ENCODE data around the gene LYSMD1.

The LYSMD1 gene

DNA sequence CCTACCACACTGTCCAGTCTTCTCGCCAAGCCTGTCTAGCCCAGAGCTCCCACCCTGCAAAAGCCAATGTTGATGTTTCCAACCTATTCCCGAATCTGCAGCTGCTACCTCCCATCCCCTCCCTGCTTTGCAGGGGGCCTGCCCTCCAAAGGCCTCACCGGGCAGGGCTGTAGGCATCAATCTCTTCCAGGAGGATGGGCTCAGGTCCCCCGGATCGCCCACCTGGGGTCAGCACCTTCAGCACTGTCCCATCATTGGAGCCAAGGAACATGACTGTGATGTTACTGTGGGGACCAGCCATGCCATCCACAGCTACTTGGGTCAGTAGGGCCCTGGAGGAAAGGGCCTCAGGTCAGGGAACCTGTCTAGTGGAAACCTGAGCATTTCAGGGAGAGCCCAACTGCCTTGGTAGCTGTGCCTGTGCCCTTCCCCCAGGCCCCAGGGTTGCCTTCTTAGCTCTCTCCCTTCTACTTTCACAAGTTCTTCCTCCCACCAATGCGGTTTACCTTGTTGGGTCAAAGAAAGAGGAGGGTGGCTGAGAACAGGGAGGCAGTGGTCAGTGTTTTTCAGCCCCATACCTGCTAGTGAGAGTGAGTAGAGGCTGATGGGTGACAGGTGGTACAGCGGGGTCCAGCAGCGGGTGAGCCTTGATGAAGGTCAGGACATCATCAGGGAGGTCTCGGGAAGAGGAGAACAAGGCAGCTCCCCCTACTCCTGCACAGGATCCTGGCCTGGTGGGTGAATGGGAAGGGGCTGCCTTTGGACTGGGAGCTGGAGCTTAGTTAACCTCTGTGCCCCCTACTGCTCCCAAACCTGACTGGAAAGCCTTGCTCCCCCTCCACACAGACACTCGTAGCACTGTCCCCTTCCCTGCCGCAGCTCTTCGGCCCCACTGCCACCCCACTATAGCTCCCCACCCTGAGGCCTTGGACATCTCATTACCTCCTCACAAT, 30.0 kb downstream of the LYSMD1 start:
- Mint-ChIP-seq H3K36me3 (ENCODE audit: low read depth) (no peaks in the 10 kb centered on the region), H3K9me3 (no peaks in the 10 kb centered on the region), H3K27ac (no peak overlapping the region), H3K27me3 (peaks cover 6% of the 10 kb centered on the region), H3K4me3 (no peak overlapping the region), H3K4me1 (ENCODE audit: low read depth) (peaks cover 11% of the 10 kb centered on the region)
- no peak for DNase-seq

DNA sequence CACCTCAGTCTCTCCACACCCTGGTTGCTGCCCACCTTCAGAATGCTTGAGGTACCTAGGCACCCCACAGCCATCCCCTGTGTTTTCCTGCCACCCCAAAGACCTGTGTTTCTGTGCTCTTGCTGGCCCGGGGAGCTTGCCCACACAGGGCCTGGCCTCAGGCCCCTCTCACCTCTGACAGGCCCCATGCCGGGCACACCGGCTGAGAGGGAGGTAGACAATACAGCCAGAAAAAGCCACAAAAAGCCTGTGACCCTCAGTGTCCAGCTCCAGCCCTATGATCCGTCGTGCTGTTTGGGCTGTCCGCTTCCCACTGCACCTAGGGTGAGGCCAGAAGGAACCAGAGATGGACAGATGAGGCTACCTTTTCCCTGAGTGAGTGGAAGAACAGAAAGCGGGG, 30.7 kb downstream of the LYSMD1 start:
- no peaks in the 10 kb centered on the region for H3K36me3 Mint-ChIP-seq (ENCODE audit: low read depth)
- H3K9me3 Mint-ChIP-seq: no peaks in the 10 kb centered on the region
- peaks cover 9% of the 10 kb centered on the region for H3K27me3 Mint-ChIP-seq
- H3K4me3 Mint-ChIP-seq: no peak overlapping the region
- no peak for DNase-seq
- peaks cover 13% of the 10 kb centered on the region for H3K4me1 Mint-ChIP-seq (ENCODE audit: low read depth)
- H3K27ac Mint-ChIP-seq: no peak overlapping the region

DNA sequence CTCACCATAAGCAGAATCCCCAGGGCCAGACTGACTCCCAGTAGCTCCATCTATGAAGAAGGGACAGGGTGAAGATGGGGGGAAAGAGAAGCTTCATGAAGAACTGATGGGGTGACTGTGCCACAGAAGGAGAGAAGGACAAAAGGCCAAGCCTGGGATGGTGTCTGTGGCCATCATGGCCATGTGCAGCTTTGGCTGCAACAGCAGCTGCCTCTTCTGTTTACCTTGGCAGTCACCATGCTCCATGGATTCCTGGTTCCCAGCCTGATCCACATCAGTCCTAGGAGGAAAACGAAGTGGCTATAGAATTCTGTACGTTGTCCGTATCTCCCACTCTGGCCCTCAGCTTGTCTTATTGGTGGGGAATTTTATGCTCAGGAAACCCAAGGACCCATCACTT, 31.3 kb downstream of the LYSMD1 start:
- no peak overlapping the region for H3K4me3 Mint-ChIP-seq
- no peaks in the 10 kb centered on the region for H3K9me3 Mint-ChIP-seq
- no peak for DNase-seq
- no peaks in the 10 kb centered on the region for H3K36me3 Mint-ChIP-seq (ENCODE audit: low read depth)
- peaks cover 13% of the 10 kb centered on the region for H3K4me1 Mint-ChIP-seq (ENCODE audit: low read depth)
- H3K27ac Mint-ChIP-seq: no peak overlapping the region
- peaks cover 9% of the 10 kb centered on the region for H3K27me3 Mint-ChIP-seq

DNA sequence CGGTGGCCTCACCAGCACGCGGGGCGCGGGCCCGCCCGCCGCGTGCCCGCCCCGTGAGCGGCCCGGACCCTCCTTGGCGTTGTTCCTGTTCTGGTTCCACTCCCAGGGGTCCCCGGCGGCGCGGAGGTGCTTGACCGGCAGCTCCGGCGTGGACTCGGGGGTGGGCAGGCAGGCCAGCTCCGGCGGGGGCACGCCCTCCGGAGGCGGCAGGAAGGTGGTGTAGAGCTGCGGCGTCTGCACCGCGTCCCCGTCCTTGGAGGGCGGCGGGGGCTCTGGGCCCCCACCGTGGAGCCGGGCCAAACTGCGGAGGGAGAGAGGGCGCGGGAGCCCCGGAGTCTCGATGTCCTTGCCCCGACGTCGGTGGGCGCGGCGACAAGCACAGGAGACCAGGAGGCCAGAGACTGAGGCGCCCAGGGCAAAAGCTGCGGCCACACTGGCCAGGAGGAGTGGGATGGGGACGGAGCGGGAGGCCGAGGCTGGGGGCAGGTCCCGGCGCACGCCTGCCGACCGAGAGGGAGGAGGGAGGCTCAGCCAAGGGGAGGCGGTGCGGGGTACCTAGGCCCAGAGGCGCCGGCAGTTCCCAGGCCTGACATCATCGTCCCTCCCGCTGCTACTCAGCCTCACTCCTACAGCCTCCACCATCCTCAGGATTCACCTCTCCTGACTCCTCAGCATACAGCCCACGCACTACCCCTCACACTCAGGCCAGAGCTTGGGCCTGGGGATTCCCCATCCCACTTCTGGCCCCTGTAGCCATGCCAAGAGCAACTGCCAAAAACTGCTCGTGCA, 32.5 kb downstream of the LYSMD1 start:
- H3K4me1 Mint-ChIP-seq (ENCODE audit: low read depth): peaks cover 13% of the 10 kb centered on the region
- H3K27me3 Mint-ChIP-seq: peaks cover 9% of the 10 kb centered on the region
- H3K9me3 Mint-ChIP-seq: no peaks in the 10 kb centered on the region
- DNase-seq: no peak
- no peak overlapping the region for H3K27ac Mint-ChIP-seq
- H3K4me3 Mint-ChIP-seq: no peak overlapping the region
- no peaks in the 10 kb centered on the region for H3K36me3 Mint-ChIP-seq (ENCODE audit: low read depth)

DNA sequence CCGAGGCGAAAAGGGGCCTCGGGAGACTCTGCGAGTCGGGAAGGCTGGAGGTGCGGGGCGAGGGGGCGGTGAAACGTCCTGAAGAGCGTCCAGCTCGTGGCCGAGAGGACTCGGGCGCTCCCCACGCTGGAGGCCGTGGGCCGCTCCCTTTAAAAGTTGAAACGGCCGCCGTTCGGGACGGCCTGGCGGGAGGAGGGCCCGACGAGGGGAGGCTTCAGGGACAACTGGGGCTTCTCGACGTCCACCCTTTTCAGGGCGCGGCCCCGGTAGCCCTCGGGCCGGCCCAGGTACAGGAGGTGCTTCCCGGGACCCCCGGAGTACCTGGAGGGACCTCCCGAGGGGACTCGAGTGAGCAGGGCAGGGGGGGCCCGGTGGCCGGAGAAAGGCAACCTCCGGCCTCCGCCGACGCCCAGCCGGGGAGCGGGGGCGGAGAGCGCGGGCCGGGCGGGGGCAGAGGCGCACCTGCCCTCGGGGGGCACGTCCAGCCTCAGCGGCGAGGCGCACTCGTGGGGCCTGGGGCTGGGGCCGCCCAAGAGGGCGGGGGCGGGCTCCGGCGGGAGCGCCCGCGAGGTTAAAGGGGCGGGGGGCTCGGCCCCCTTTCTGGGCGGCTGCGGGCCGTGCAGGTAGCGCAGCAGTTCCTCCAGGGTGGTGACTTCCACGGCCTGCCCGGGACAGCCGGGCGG, 33.2 kb downstream of the LYSMD1 start:
- Mint-ChIP-seq H3K9me3 (no peaks in the 10 kb centered on the region), H3K4me1 (ENCODE audit: low read depth) (peaks cover 13% of the 10 kb centered on the region), H3K27ac (no peak overlapping the region), H3K36me3 (ENCODE audit: low read depth) (no peaks in the 10 kb centered on the region), H3K27me3 (peaks cover 9% of the 10 kb centered on the region), H3K4me3 (no peak overlapping the region)
- no peak for DNase-seq

DNA sequence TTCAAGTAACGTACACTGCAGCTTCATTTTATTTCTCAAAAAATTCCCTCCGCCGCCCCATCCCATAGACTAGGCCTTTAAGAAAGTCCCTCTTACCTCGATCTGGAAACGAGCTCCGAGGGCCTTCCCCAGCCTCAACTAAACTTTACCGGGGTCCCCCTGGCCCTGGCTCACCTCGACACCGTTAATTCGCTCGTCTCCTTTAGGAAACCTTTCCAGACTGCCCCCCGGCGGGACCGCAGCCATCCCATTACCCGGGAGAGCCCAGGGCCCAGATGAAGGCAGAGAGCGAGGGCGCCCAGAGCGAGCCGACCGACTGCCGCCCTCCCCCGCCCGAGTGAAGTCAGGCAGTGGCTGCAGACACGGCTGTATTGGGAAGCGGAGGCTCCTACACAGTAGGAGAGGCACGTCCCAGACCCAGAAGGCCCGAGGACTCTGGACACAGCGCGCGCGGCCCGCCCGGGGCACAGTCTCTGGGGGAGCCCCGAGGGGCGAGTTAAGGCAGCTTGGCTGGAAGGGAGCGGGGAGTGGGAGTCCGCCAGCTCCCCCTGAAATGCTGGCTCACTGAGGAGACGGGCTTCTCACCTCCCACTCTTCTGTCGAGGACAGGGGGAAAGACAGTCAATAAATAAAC, 33.9 kb downstream of the LYSMD1 start:
- peak overlapping the region; percentile 64 for H3K4me3 Mint-ChIP-seq

DNA sequence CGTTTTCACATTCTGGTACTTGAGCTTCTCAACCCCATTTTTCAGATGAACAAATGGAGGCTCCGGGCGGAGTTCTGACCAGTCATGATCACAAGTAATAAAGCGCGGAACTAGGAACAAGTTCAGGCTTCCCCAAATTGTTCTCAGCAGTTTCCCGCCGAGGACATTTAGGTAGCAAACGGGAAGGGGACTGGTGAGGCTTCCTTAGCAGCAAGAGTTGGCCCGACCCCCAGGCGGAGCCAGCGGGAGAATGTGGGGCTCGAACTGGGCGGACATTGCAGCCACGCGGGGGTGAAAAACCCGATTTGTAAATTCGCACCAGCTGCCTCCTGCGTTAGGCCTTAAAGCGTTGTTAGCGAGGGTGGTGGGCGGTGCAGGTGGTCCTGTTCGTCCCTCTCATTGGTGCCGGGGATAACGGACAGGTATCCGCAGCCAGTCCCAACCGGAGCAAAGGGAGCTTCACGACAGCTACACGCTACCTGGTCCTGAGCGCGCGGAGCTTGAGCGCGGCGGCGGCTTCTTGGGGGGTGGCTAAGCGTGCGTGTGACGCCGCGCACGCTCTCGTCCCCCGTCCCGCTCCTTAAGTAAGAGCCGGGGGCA, 34.6 kb downstream of the LYSMD1 start:
- Mint-ChIP-seq H3K36me3 (ENCODE audit: low read depth) (no peaks in the 10 kb centered on the region), H3K9me3 (no peaks in the 10 kb centered on the region), H3K4me1 (ENCODE audit: low read depth) (peaks cover 13% of the 10 kb centered on the region), H3K27ac (peak overlapping the region; percentile 87), H3K27me3 (peaks cover 9% of the 10 kb centered on the region), H3K4me3 (peak overlapping the region; percentile 64)
- DNase-seq: peak; percentile 87

More for the DNA sequence above, 33.9 kb downstream of the LYSMD1 start:
- H3K4me1 Mint-ChIP-seq (ENCODE audit: low read depth): peaks cover 13% of the 10 kb centered on the region
- peak; percentile 43 for DNase-seq
- peaks cover 9% of the 10 kb centered on the region for H3K27me3 Mint-ChIP-seq
- H3K9me3 Mint-ChIP-seq: no peaks in the 10 kb centered on the region
- H3K36me3 Mint-ChIP-seq (ENCODE audit: low read depth): no peaks in the 10 kb centered on the region
- H3K27ac Mint-ChIP-seq: peak overlapping the region; percentile 87

DNA sequence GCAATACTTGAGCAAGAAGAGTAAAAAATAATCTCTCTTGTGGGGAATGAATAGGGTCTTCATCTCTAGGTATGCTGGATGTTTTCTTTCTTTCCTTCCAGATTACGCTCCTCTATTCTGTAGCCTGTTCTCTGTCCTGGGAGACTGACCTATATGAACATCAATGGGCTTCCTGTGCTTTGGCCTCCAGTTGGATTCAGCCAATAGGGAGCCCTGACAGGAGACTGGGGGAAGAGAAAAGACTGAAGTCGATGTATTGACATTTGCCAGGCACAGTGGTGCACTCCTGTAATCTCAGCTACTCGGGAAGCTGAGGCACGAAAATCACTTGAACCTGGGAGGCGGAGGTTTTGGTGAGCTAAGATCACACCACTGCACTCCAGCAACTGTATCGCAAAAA, 36.9 kb downstream of the LYSMD1 start:
- Mint-ChIP-seq H3K27ac (no peak overlapping the region), H3K4me3 (no peak overlapping the region), H3K9me3 (no peaks in the 10 kb centered on the region), H3K4me1 (ENCODE audit: low read depth) (peaks cover 13% of the 10 kb centered on the region), H3K36me3 (ENCODE audit: low read depth) (peaks cover 5% of the 10 kb centered on the region), H3K27me3 (peaks cover 9% of the 10 kb centered on the region)
- DNase-seq: no peak

DNA sequence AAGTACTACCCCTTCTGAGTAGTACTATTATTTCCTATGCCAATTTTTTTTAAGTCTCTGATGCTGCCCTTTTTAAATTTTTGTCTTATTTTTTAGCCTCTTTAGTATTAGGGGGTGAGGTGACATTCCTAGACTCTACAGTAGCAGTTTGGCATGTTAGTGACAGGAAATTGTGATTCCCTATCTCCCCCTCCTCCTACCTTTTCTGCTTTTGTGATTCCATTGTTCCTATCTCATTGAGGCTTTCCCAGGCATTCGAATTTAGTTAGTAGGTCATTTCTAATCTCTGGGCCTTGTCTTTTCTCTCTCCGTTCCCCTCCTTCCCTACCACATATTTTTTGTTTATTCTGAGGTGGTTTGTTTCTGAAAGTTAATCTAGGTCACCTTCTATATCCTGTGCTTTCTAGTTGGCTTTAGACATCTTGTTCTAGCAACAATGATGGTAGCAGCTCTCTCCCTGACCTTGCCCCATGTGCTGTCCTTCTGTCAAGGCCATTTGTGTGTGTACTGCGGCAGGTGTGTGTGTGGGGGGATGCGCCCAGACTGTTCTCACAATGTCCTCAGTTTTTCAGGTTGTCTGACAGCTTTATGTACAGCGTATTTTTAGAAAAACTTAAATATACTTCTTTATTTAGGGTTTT, 40.8 kb downstream of the LYSMD1 start:
- DNase-seq: no peak
- H3K27ac Mint-ChIP-seq: peak overlapping the region; percentile 7
- no peak overlapping the region for H3K4me3 Mint-ChIP-seq
- peaks cover 29% of the 10 kb centered on the region for H3K36me3 Mint-ChIP-seq (ENCODE audit: low read depth)
- no peaks in the 10 kb centered on the region for H3K4me1 Mint-ChIP-seq (ENCODE audit: low read depth)
- H3K9me3 Mint-ChIP-seq: no peaks in the 10 kb centered on the region
- H3K27me3 Mint-ChIP-seq: no peaks in the 10 kb centered on the region

DNA sequence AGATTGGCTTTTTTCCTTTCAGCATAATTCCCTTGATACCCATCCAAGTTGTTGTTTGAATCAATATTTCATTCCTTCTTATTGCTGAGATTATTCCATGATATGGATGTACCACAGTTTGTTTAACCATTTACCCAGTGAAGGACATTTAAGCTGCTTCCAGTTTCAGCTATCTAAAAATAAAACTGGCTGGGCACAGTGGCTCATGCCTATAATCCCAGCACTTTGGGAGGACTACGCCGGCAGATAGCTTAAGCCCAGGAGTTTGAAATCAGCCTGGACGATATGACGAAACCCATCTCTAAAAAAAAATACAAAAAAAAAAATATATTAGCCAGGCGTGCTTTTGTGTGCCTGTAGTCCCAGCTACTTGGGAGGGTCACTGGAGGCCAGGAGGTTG, 51.8 kb downstream of the LYSMD1 start:
- H3K9me3 Mint-ChIP-seq: no peaks in the 10 kb centered on the region
- no peaks in the 10 kb centered on the region for H3K4me1 Mint-ChIP-seq (ENCODE audit: low read depth)
- no peak overlapping the region for H3K4me3 Mint-ChIP-seq
- H3K36me3 Mint-ChIP-seq (ENCODE audit: low read depth): peaks cover 28% of the 10 kb centered on the region
- no peaks in the 10 kb centered on the region for H3K27me3 Mint-ChIP-seq
- DNase-seq: no peak
- H3K27ac Mint-ChIP-seq: peak overlapping the region; percentile 17
